SK-N-SH (cell line): ENCODE data around the gene DBX2. TPM values are rescaled to one million over a fixed set of nuclear protein-coding genes. Genes with fewer than 3 reads are reported as not detected.

Source experiments
- CTCF ChIA-PET: fragments of 300-600, 350-600 bp; formaldehyde crosslinking; extraction: SDS; loops from one replicate; lab custom pipeline; 2021; lab: Yijun Ruan, JAX
- POLR2A ChIA-PET: fragments of 350-600 bp; sonication (Branson Sonifier 250); formaldehyde crosslinking; extraction: SDS; loops from one replicate; lab custom pipeline; 2020; ENCODE audit warnings: antibody characterized with exemption, inconsistent platforms; lab: Yijun Ruan, JAX
- DNase-seq: peaks from one replicate; pipeline ENCODE4 v3.0.0; 2012
- H2AFZ ChIP-seq: fragments of 200-600 bp; sonication (generic); 2 replicates; pipeline ENCODE4 v1.8.1; 2016; ENCODE audit warnings: antibody characterized with exemption, mild to moderate bottlenecking, low read depth
- H3F3A ChIP-seq: fragments of 200-600 bp; sonication (generic); replicated peaks from 2 replicates; pipeline ENCODE3; 2016; ENCODE audit warnings: antibody characterized with exemption, mild to moderate bottlenecking; ENCODE audit not compliant: insufficient read depth
- H3K27ac ChIP-seq, 2 experiments: fragments of 200-500 bp in 1 of 2; fragments of 200-600 bp in 1 of 2; sonication (Bioruptor generic) in 1 of 2; sonication (generic), shearing (Covaris generic) in 1 of 2; 2 replicates each; pipeline versions ENCODE4 v1.5.1 to v1.6.1; 2014 to 2016; ENCODE audit warnings: low read depth in 2 of 2, inconsistent platforms in 1 of 2, low read length in 1 of 2, mild to moderate bottlenecking in 1 of 2, mixed read lengths in 1 of 2
- H3K27me3 ChIP-seq: fragments of 200-600 bp; sonication (generic), shearing (Covaris generic); 2 replicates; pipeline ENCODE4 v1.6.1; 2016; ENCODE audit warnings: mixed run types; ENCODE audit not compliant: insufficient read depth
- H3K36me3 ChIP-seq, 2 experiments: fragments of 200-500 bp in 1 of 2; fragments of 200-600 bp in 1 of 2; sonication (Bioruptor generic) in 1 of 2; sonication (generic) in 1 of 2; replicated peaks in 1 of 2; 2 replicates each; pipeline versions ENCODE3 to v1.5.1; 2014 to 2016; ENCODE audit warnings: low read length in 1 of 2, mild to moderate bottlenecking in 1 of 2; ENCODE audit not compliant: insufficient read depth in 2 of 2, control insufficient read depth in 1 of 2
- H3K4me1 ChIP-seq, 2 experiments: fragments of 200-500 bp in 1 of 2; fragments of 200-600 bp in 1 of 2; sonication (Bioruptor generic) in 1 of 2; sonication (generic), shearing (Covaris generic) in 1 of 2; 2 replicates each; pipeline versions ENCODE4 v1.5.1 to v1.6.1; 2014 to 2016; ENCODE audit warnings: low read depth in 1 of 2, low read length in 1 of 2, mixed run types in 1 of 2; ENCODE audit not compliant: insufficient read depth in 2 of 2, control insufficient read depth in 1 of 2
- H3K4me2 ChIP-seq: fragments of 200-600 bp; sonication (generic), shearing (Covaris generic); 2 replicates; pipeline ENCODE4 v1.6.1; 2017; ENCODE audit warnings: mixed run types
- H3K4me3 ChIP-seq, 2 experiments: fragments of 200-500 bp in 1 of 2; fragments of 200-600 bp in 1 of 2; sonication (Bioruptor generic) in 1 of 2; sonication (generic), shearing (Covaris generic) in 1 of 2; 2 replicates each; pipeline versions ENCODE4 v1.5.1 to v1.8.1; 2014 to 2016; ENCODE audit warnings: low read depth in 2 of 2, inconsistent platforms in 1 of 2, low read length in 1 of 2, mild to moderate bottlenecking in 1 of 2, mixed read lengths in 1 of 2, moderate library complexity in 1 of 2
- H3K79me2 ChIP-seq: fragments of 200-600 bp; sonication (generic); 2 replicates; pipeline ENCODE4 v1.8.1; 2017; ENCODE audit warnings: mild to moderate bottlenecking; ENCODE audit not compliant: insufficient read depth
- H3K9ac ChIP-seq: fragments of 200-600 bp; sonication (generic); 2 replicates; pipeline ENCODE4 v1.6.1; 2017; ENCODE audit warnings: mixed run types
- H3K9me2 ChIP-seq: fragments of 200-600 bp; sonication (generic); 2 replicates; pipeline ENCODE4 v1.6.1; 2017; ENCODE audit warnings: mixed run types
- H3K9me3 ChIP-seq: fragments of 200-600 bp; sonication (generic); 2 replicates; pipeline ENCODE4 v1.6.1; 2017; ENCODE audit warnings: mixed run types, mild to moderate bottlenecking, moderate library complexity
- H4K20me1 ChIP-seq: fragments of 200-600 bp; sonication (generic); 2 replicates; pipeline ENCODE4 v1.6.1; 2017; ENCODE audit warnings: mild to moderate bottlenecking, mixed run types; ENCODE audit not compliant: insufficient read depth
- ELF1 ChIP-seq: IDR thresholded peaks from 2 replicates; pipeline ENCODE4 v1.4.0; 2012
- EP300 ChIP-seq, 2 experiments: IDR thresholded peaks; 2 replicates each; pipeline versions ENCODE4 v1.4.0 to v1.6.1; 2012; ENCODE audit warnings: borderline replicate concordance in 1 of 2, low read depth in 1 of 2, low read length in 1 of 2
- EZH2phosphoT487 ChIP-seq: fragments of 200-600 bp; sonication (generic); IDR thresholded peaks from 2 replicates; pipeline ENCODE4 v1.6.1; 2017; ENCODE audit warnings: low read depth, mixed run types, mild to moderate bottlenecking, antibody characterized with exemption, moderate library complexity, borderline replicate concordance
- FOSL2 ChIP-seq: IDR thresholded peaks from 2 replicates; pipeline ENCODE4 v1.4.0; 2012; ENCODE audit warnings: low read depth, mild to moderate bottlenecking, moderate library complexity, borderline replicate concordance
- FOXM1 ChIP-seq: IDR thresholded peaks from 2 replicates; pipeline ENCODE4 v1.4.0; 2012; ENCODE audit warnings: low read depth, mild to moderate bottlenecking
- GATA2 ChIP-seq: sonication (generic); formaldehyde crosslinking; IDR thresholded peaks from 2 replicates; pipeline ENCODE4 v1.5.0; 2020; ENCODE audit warnings: mild to moderate bottlenecking, missing genetic modification reagents
- JUND ChIP-seq: IDR thresholded peaks from 2 replicates; pipeline ENCODE4 v1.4.0; 2012
- MAX ChIP-seq: IDR thresholded peaks from 2 replicates; pipeline ENCODE4 v1.4.0; 2012; ENCODE audit warnings: low read depth
- RAD21 ChIP-seq: IDR thresholded peaks from 2 replicates; pipeline ENCODE4 v1.6.1; 2012; ENCODE audit warnings: mild to moderate bottlenecking, low read length
- REST ChIP-seq: IDR thresholded peaks from 2 replicates; pipeline ENCODE4 v1.6.1; 2012; ENCODE audit warnings: mild to moderate bottlenecking, low read depth, low read length, moderate library complexity
- RXRA ChIP-seq: IDR thresholded peaks from 2 replicates; pipeline ENCODE4 v1.4.0; 2012; ENCODE audit warnings: low read depth, mild to moderate bottlenecking, borderline replicate concordance
- SMC3 ChIP-seq: IDR thresholded peaks from 2 replicates; pipeline ENCODE4 v1.6.1; 2012; ENCODE audit warnings: low read depth, low read length, improper control_type of control experiment
- TAF1 ChIP-seq: IDR thresholded peaks from 2 replicates; pipeline ENCODE4 v1.6.1; 2012; ENCODE audit warnings: low read depth, mild to moderate bottlenecking, low read length, moderate library complexity, borderline replicate concordance
- USF2 ChIP-seq: fragments of 150-350 bp; IDR thresholded peaks from 2 replicates; pipeline ENCODE4 v1.6.1; 2017; ENCODE audit warnings: antibody characterized with exemption, low read length, low read depth, borderline replicate concordance
- YY1 ChIP-seq: IDR thresholded peaks from 2 replicates; pipeline ENCODE4 v1.4.0; 2012; ENCODE audit warnings: low read depth, mild to moderate bottlenecking
- WGBS: methylation state at CpG from one replicate; pipeline ENCODE4 v1.1.6; 2017; ENCODE audit warnings: low lambda C conversion rate; 5-methylcytosine and 5-hydroxymethylcytosine counted together
- polyA plus RNA-seq, 3 experiments: library from polyadenylated mRNA; depleted of rRNA; stranded (reverse); fragments of >200 nt; gene quantifications; 2 replicates each; pipeline ENCODE4 v1.2.3, GENCODE V29; 2012

The DBX2 gene
- polyA plus RNA-seq, 1 of the 3 experiments (the other 2 are of a cell fraction): not detected

- TF ChIP-seq FOSL2 (no peak), USF2 (no peak), RXRA (no peak), EP300 (IDR thresholded peaks at IDR 0.05; ENCODE audit: borderline replicate concordance in 1 of 2, low read depth in 1 of 2, low read length in 1 of 2) (no peak), TAF1 (no peak), SMC3 (no peak), ELF1 (no peak), REST (no peak)
- Histone ChIP-seq H3F3A (no peaks in the 10 kb centered on the region), H3K4me3 (no peak overlapping the region), H3K9me3 (no peaks in the 10 kb centered on the region), H4K20me1 (no peaks in the 10 kb centered on the region), H3K9ac (no peak overlapping the region), H3K4me1 (no peaks in the 10 kb centered on the region), H2AFZ (no peak overlapping the region), H3K4me2 (no peak overlapping the region), H3K27ac (no peak overlapping the region), H3K79me2 (no peaks in the 10 kb centered on the region), H3K36me3 (no peaks in the 10 kb centered on the region), H3K9me2 (no peaks in the 10 kb centered on the region), H3K27me3 (no peaks in the 10 kb centered on the region)
- POLR2A ChIA-PET: no interaction called here
- 4% methylated on average over 1 of the region's 1 CpG for WGBS
- DNase-seq: no peak
- CTCF ChIA-PET: interaction anchor here (1.9 kb wide), 1 partner anchor 69 kb away, joined by 8 read pairs; no protein-coding TSS in a partner anchor
Measured at GRCh38 chr12:45017916-45018315, 33.0 kb downstream of the DBX2 start.

- TF ChIP-seq FOXM1 (no peak), EZH2phosphoT487 (no peak), GATA2 (no peak), REST (no peak), FOSL2 (no peak), MAX (no peak), RAD21 (no peak), YY1 (no peak), ELF1 (no peak), RXRA (no peak), SMC3 (no peak), JUND (no peak)
- Histone ChIP-seq H3K4me3 (no peak overlapping the region), H3K4me1 (no peaks in the 10 kb centered on the region; a peak in 1 of 4 replicates), H3K27me3 (no peaks in the 10 kb centered on the region), H3F3A (no peaks in the 10 kb centered on the region), H4K20me1 (no peaks in the 10 kb centered on the region), H3K36me3 (no peaks in the 10 kb centered on the region), H3K4me2 (no peak overlapping the region), H3K27ac (no peak overlapping the region), H3K79me2 (no peaks in the 10 kb centered on the region), H2AFZ (no peak overlapping the region), H3K9me3 (no peaks in the 10 kb centered on the region), H3K9me2 (no peaks in the 10 kb centered on the region), H3K9ac (no peak overlapping the region)
- ChIA-PET POLR2A (no interaction called here), CTCF (no interaction called here)
- DNase-seq: no peak
- 53% methylated on average over 1 of the region's 1 CpG for WGBS
Measured at GRCh38 chr12:45014396-45014795, 36.5 kb downstream of the DBX2 start.
